Erythroblast (primary cell): ENCODE results near the gene ABHD1.

ENCODE experiments used
- GATA1 ChIP-seq: IDR thresholded peaks from 2 replicates; pipeline ENCODE4 v1.6.1; 2011; ENCODE audit warnings: low read depth, mild to moderate bottlenecking, control low read depth, low read length, moderate library complexity
- POLR2A ChIP-seq: IDR thresholded peaks from 2 replicates; pipeline ENCODE4 v1.6.1; 2011; ENCODE audit warnings: mild to moderate bottlenecking, low read length

DNA sequence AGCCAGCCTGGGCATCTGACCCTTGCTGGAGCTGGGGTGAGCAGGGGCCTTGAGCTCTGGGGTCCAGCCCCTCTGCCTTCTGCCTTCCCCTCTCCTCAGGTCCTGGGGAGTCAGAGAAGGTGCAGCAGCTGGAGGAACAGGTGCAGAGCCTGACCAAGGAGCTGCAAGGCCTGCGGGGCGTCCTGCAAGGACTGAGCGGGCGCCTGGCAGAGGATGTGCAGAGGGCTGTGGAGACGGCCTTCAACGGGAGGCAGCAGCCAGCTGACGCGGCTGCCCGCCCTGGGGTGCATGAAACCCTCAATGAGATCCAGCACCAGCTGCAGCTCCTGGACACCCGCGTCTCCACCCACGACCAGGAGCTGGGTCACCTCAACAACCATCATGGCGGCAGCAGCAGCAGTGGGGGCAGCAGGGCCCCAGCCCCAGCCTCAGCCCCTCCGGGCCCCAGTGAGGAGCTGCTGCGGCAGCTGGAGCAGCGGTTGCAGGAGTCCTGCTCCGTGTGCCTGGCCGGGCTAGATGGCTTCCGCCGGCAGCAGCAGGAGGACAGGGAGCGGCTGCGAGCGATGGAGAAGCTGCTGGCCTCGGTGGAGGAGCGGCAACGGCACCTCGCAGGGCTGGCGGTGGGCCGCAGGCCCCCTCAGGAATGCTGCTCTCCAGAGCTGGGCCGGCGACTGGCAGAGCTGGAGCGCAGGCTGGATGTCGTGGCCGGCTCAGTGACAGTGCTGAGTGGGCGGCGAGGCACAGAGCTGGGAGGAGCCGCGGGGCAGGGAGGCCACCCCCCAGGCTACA lies 41.4 kb upstream of the ABHD1 start:
- TF ChIP-seq POLR2A (no peak), GATA1 (no peak)
